Prostate gland (tissue), 2 donors: ENCODE measurements around the gene NDFIP1.

Source experiments
- CTCF ChIP-seq, 4 experiments: fragments of 200-600 bp in 2 of 4; fragments of 450-650 bp in 2 of 4; sonication (generic) in 2 of 4; IDR thresholded peaks; 1 replicate in 3 of 4; 2 replicates in 1 of 4; pipeline ENCODE4 v1.5.1; 2016 to 2019; ENCODE audit warnings: antibody characterized with exemption in 4 of 4, mild to moderate bottlenecking in 2 of 4, moderate library complexity in 2 of 4
- POLR2AphosphoS5 ChIP-seq: sonication (generic); formaldehyde crosslinking; IDR thresholded peaks from one replicate; pipeline ENCODE4 v1.6.1; 2017; ENCODE audit warnings: antibody characterized with exemption

- no peak for TF ChIP-seq CTCF (IDR thresholded peaks at IDR 0.05)
- TF ChIP-seq POLR2AphosphoS5 = no peak
Observed at GRCh38 chr5:142100307-142100706, 8.3 kb upstream of the NDFIP1 start.
